H54 (cell line): ENCODE measurements around the gene INF2.
A peak's percentile ranks its signal among the peaks of the same experiment; 100 is the strongest.

Experiments
- DNase-seq: peaks from one replicate; pipeline ENCODE4 v3.0.0; 2011; ENCODE audit warnings: low spot score, mixed read lengths; ENCODE audit not compliant: insufficient read length
- FAIRE-seq: peaks from 3 replicates; lab custom pipeline; 2011; peaks lifted over from hg19 to GRCh38; lab: Jason Lieb, UNC
- POLR2A ChIP-seq: IDR thresholded peaks from 2 replicates; pipeline ENCODE4 v1.6.1; 2011; ENCODE audit warnings: low read depth, mild to moderate bottlenecking, low read length

The INF2 gene

GRCh38 chr14:104686624-104687517 is 2.5 kb upstream of the INF2 start:
- DNase-seq (no peak), FAIRE-seq (no peak)
- no peak for TF ChIP-seq POLR2A

- TF ChIP-seq POLR2A: no peak
- FAIRE-seq: peak; percentile 84
- peak; percentile 95 for DNase-seq
Observed at GRCh38 chr14:104687601-104688504, 1.6 kb upstream of the INF2 start.

- FAIRE-seq: no peak
- no peak for DNase-seq
- TF ChIP-seq POLR2A: no peak
Observed at GRCh38 chr14:104688505-104689108, 811 bp upstream of the INF2 start.

GRCh38 chr14:104689881-104690711 is 678 bp downstream of the INF2 start:
- no peak for DNase-seq
- FAIRE-seq: no peak
- TF ChIP-seq POLR2A: no peak

- DNase-seq: no peak
- FAIRE-seq: no peak
- TF ChIP-seq POLR2A: no peak
Observed at GRCh38 chr14:104690861-104691455, 1.5 kb downstream of the INF2 start.

- TF ChIP-seq POLR2A: no peak
- DNase-seq: no peak
- no peak for FAIRE-seq
Observed at GRCh38 chr14:104691546-104692260, 2.3 kb downstream of the INF2 start.

GRCh38 chr14:104692261-104692938 is 3.0 kb downstream of the INF2 start:
- FAIRE-seq (no peak), DNase-seq (no peak)
- no peak for TF ChIP-seq POLR2A

- no peak for FAIRE-seq
- TF ChIP-seq POLR2A: no peak
Observed at GRCh38 chr14:104692939-104693315, 3.5 kb downstream of the INF2 start.

GRCh38 chr14:104693482-104694431 is 4.3 kb downstream of the INF2 start:
- FAIRE-seq (no peak), DNase-seq (no peak)
- no peak; the same call in 1 of the 2 replicates for TF ChIP-seq POLR2A

More at GRCh38 chr14:104692939-104693315, 3.5 kb downstream of the INF2 start:
- no peak for DNase-seq

GRCh38 chr14:104694475-104694950 is 5.1 kb downstream of the INF2 start:
- DNase-seq (peak; percentile 89), FAIRE-seq (no peak)
- no peak for TF ChIP-seq POLR2A
